ENCODE data around the gene STK32B.

GRCh38 chr4:5204781-5205180 is 153.5 kb downstream of the STK32B start:
- no peak for TF ChIP-seq HDGF (IDR thresholded peaks at IDR 0.05; ENCODE audit: borderline replicate concordance)
- no peak for TF ChIP-seq FOXA1 (IDR thresholded peaks at IDR 0.05)
- TF ChIP-seq PKNOX1 (IDR thresholded peaks at IDR 0.05) = no peak
- TF ChIP-seq SUZ12 (IDR thresholded peaks at IDR 0.05) = no peak
- no peak for TF ChIP-seq ZNF384 (IDR thresholded peaks at IDR 0.05)
- TF ChIP-seq LEF1 (IDR thresholded peaks at IDR 0.05; ENCODE audit: borderline replicate concordance) = no peak
- TF ChIP-seq FOXM1 (IDR thresholded peaks at IDR 0.05; ENCODE audit: borderline replicate concordance) = no peak
- no peak for TF ChIP-seq SP1 (IDR thresholded peaks at IDR 0.05)
- no peak for TF ChIP-seq CTBP1 (IDR thresholded peaks at IDR 0.05; ENCODE audit: borderline replicate concordance)
- TF ChIP-seq ELF4 (IDR thresholded peaks at IDR 0.05) = no peak
